Brain microvascular endothelial cell (primary cell): ENCODE measurements around the gene COL16A1.

ENCODE experiments used
- DNase-seq: peaks from one replicate; pipeline ENCODE4 v3.0.0-alpha.2; 2020
- H3K27ac ChIP-seq: fragments of 250-450 bp; sonication (Bioruptor Pico); 2 replicates; pipeline ENCODE4 v1.5.1; 2020; ENCODE audit warnings: mild to moderate bottlenecking, moderate library complexity
- H3K27me3 ChIP-seq: fragments of 250-450 bp; sonication (Bioruptor Pico); replicated peaks from 2 replicates; pipeline ENCODE4 v1.5.1; 2020; ENCODE audit warnings: mild to moderate bottlenecking
- H3K36me3 ChIP-seq: fragments of 250-450 bp; sonication (Bioruptor Pico); replicated peaks from 2 replicates; pipeline ENCODE4 v1.5.1; 2020; ENCODE audit warnings: mild to moderate bottlenecking
- H3K4me3 ChIP-seq: 2 replicates; pipeline ENCODE4 v1.5.1; 2011; ENCODE audit warnings: low read depth, mild to moderate bottlenecking, control low read depth, low read length, moderate library complexity
- in situ Hi-C: cut with HindIII; loops from 2 replicates; pipeline ENCODE4 v1.10.0; 2017; ENCODE audit warnings: low sequenced_read_pairs, low pct_ligation_motif_present
- TF ChIP-seq, protein P1 (sequence below): IDR thresholded peaks from 2 replicates; pipeline ENCODE4 v1.5.1; 2011; ENCODE audit warnings: low read depth, mild to moderate bottlenecking, moderate library complexity, low read length, control low read depth, inconsistent platforms; ENCODE audit errors: missing control alignments

Gene COL16A1

DNA sequence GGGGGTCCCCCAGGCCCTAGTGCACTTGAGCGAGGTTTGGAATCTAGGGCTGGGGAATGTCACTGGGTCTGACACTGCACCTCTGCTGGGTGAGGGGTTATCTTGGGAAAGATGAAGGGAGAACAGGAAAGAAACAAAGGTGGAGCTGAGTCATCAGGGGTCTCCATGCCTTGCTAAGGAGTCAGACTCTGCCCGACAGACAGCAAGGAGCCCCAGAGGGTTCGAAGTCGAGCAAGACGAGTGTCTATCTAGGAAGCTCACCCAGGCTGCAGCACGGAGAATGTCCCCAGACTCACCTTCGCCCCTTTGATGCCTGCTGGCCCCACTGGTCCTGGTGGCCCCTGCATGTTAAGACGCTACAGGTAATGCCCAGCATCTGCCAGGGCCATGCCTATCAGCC, 18.0 kb downstream of the COL16A1 start:
- TF ChIP-seq, protein P1, sequence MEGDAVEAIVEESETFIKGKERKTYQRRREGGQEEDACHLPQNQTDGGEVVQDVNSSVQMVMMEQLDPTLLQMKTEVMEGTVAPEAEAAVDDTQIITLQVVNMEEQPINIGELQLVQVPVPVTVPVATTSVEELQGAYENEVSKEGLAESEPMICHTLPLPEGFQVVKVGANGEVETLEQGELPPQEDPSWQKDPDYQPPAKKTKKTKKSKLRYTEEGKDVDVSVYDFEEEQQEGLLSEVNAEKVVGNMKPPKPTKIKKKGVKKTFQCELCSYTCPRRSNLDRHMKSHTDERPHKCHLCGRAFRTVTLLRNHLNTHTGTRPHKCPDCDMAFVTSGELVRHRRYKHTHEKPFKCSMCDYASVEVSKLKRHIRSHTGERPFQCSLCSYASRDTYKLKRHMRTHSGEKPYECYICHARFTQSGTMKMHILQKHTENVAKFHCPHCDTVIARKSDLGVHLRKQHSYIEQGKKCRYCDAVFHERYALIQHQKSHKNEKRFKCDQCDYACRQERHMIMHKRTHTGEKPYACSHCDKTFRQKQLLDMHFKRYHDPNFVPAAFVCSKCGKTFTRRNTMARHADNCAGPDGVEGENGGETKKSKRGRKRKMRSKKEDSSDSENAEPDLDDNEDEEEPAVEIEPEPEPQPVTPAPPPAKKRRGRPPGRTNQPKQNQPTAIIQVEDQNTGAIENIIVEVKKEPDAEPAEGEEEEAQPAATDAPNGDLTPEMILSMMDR = no peak
- Histone ChIP-seq H3K36me3 (peaks cover 2% of the 10 kb centered on the region), H3K4me3 (no peak overlapping the region), H3K27ac (no peak overlapping the region), H3K27me3 (no peaks in the 10 kb centered on the region)
- in situ Hi-C loops = no loop called here
- DNase-seq = no peak

DNA sequence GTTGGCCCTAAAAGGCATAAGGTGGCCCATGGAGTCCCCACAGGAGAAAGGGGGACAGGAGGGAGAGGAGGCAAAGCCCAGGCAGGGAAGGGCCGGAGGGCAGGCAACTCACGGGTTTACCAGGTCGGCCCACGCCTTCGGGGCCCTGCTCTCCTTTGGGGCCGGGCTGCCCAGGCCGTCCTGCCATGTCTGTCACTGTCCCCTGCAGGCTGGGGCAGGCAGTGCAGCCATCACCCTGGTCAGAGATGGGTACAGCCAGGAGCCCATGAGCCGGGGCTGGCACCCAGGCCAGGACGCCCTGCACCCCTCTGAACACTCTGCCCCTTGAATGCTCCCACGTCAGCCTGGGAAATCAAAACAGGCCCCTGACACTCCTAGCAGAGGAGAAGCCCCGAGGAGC, 19.8 kb downstream of the COL16A1 start:
- Histone ChIP-seq H3K36me3 (peaks cover 4% of the 10 kb centered on the region), H3K27ac (no peak overlapping the region), H3K27me3 (no peaks in the 10 kb centered on the region), H3K4me3 (no peak overlapping the region)
- TF ChIP-seq, protein P1 = peak; percentile 60
- DNase-seq = no peak
- in situ Hi-C loops = no loop called here

DNA sequence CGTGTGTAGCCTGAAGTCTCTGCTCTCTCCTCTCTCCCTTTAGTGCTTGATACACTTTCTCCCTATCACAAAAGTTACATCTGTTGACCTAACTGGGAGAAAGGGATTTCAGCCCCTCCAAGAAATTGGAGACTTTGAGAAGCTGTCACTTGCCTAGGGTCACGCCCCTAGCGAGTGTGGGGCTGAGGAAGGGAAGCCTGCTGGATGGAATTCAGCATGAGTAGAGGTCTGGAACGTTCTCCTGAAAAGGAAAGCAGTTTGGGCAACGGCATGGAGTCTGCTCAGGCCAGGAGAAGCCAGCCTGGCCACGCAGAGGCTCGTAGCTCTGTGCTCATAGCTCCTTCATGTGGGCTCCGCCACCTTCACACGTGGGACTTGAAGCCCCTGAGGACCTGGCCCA, 22.4 kb downstream of the COL16A1 start:
- no peaks in the 10 kb centered on the region for H3K27me3 ChIP-seq
- no peak overlapping the region for H3K27ac ChIP-seq
- TF ChIP-seq, protein P1 = peak; percentile 14
- DNase-seq = no peak
- in situ Hi-C loops = no loop called here
- H3K36me3 ChIP-seq = peaks cover 4% of the 10 kb centered on the region
- H3K4me3 ChIP-seq = no peak overlapping the region

DNA sequence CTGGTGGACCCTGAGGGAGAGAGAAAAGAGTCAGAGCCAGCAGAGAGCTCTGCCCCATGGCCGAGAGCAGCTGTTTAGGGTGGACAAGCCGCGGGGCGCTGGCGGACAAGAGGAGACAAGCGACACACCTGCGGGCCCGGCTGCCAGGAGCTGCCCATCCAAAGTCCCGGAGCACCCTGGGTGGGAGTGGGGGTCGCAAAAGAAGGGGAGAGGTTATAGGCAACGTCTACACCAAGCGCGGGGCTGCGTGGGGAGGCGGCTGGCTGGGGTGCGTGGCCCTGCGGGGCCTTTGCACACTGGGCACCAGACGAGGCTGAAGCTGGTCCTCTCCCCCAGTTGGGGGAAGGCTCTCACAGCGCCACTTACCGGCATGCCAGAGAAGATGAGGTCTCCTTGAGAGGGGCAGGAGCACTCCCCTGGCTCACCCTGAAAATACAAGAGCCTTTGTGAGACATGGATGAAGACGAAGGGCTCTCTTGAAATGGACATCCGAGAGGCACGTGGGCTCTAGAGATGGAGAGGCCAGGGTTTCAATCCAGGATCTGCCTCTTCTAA, 24.1 kb downstream of the COL16A1 start:
- in situ Hi-C loops = no loop called here
- TF ChIP-seq, protein P1 = peak; percentile 29
- H3K36me3 ChIP-seq = peaks cover 4% of the 10 kb centered on the region
- no peaks in the 10 kb centered on the region for H3K27me3 ChIP-seq
- no peak overlapping the region for H3K4me3 ChIP-seq
- H3K27ac ChIP-seq = no peak overlapping the region
- no peak for DNase-seq

DNA sequence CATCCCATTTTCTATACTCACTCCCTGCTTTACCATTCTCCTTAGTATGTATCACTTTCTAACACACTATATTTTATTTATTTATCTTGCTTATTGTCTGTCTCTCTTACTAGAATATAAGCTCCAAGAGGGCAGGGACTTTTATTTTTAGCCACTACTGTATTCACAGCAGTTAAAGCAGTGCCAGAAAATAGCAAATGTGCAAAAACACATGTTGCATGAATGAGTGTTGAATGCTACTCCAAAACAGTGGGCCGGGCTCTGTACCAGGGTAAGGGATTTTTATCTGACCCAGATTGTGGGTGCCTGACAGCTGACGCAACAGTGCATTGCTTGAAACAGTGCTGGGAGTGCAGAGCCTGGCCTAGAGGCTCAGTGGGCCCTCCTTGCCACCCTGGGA, 24.7 kb downstream of the COL16A1 start:
- Histone ChIP-seq H3K4me3 (no peak overlapping the region), H3K27me3 (no peaks in the 10 kb centered on the region), H3K27ac (no peak overlapping the region), H3K36me3 (peaks cover 4% of the 10 kb centered on the region)
- DNase-seq = no peak
- TF ChIP-seq, protein P1 = no peak
- in situ Hi-C loops = no loop called here

DNA sequence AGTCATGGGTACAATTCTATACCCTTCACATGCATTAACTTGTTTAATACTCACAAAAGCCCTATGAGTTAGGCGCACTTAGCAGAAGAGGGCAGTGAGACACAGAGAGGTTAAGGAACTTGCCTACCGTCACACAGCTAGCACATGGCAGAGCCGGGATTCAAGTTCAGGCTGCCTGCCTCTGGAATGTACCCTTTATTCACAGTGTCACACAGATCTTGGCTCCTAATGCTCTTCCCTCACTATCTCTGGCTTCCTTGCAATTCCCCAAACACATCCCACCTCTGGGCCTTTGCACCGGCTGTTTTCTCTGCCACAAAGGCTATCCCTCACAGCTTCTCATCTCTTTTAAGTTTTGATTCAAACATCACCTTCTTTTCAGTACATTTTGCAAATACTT, 25.1 kb downstream of the COL16A1 start:
- TF ChIP-seq, protein P1 = no peak
- no peak overlapping the region for H3K4me3 ChIP-seq
- peaks cover 4% of the 10 kb centered on the region for H3K36me3 ChIP-seq
- H3K27ac ChIP-seq = no peak overlapping the region
- no peak for DNase-seq
- in situ Hi-C loops = no loop called here
- H3K27me3 ChIP-seq = no peaks in the 10 kb centered on the region
